H1 (cell line): ENCODE results near the gene BNC2. TPM values are rescaled to one million over a fixed set of nuclear protein-coding genes. Genes with fewer than 3 reads are reported as not detected.

Source experiments
- CTCF ChIA-PET: fragments of 300-600 bp; sonication (Branson Sonifier 250); formaldehyde crosslinking; loops from one replicate; lab custom pipeline; 2021; ENCODE audit not compliant: partially characterized antibody; lab: Charles Lee
- POLR2A ChIA-PET: fragments of 300-600 bp; sonication (Branson Sonifier 250); formaldehyde crosslinking; loops from one replicate; lab custom pipeline; 2021; ENCODE audit warnings: inconsistent platforms; ENCODE audit not compliant: partially characterized antibody; lab: Charles Lee
- DNase-seq, 2 experiments: peaks; one replicate each; pipeline versions ENCODE4 v3.0.0 to v3.0.0-alpha.2; 2010 to 2022; ENCODE audit warnings: low spot score in 2 of 2, low read depth in 1 of 2, mixed read lengths in 1 of 2
- FAIRE-seq: peaks from 2 replicates; lab custom pipeline; 2011; peaks lifted over from hg19 to GRCh38; lab: Jason Lieb, UNC
- H2AFZ ChIP-seq: 2 replicates; pipeline ENCODE4 v1.8.1; 2012; ENCODE audit warnings: low read length, inconsistent platforms
- H2AK5ac ChIP-seq: 2 replicates; pipeline ENCODE4 v1.6.1; 2013; ENCODE audit warnings: low read depth, low read length
- H2BK120ac ChIP-seq: replicated peaks from 2 replicates; pipeline ENCODE3; 2013; ENCODE audit warnings: low read depth, low read length, inconsistent platforms
- H2BK12ac ChIP-seq: 2 replicates; pipeline ENCODE4 v1.6.1; 2013; ENCODE audit warnings: low read depth, low read length
- H2BK15ac ChIP-seq: 2 replicates; pipeline ENCODE4 v1.6.1; 2013; ENCODE audit warnings: low read length
- H2BK20ac ChIP-seq: 2 replicates; pipeline ENCODE4 v1.6.1; 2013; ENCODE audit warnings: low read length
- H2BK5ac ChIP-seq: 2 replicates; pipeline ENCODE4 v1.6.1; 2013; ENCODE audit warnings: low read depth, low read length
- H3K14ac ChIP-seq: 2 replicates; pipeline ENCODE4 v1.6.1; 2013; ENCODE audit warnings: inconsistent platforms; ENCODE audit not compliant: insufficient read length
- H3K18ac ChIP-seq: 2 replicates; pipeline ENCODE4 v1.6.1; 2013; ENCODE audit warnings: low read length; ENCODE audit errors: extremely low read depth
- H3K23ac ChIP-seq: 2 replicates; pipeline ENCODE4 v1.6.1; 2013; ENCODE audit warnings: inconsistent platforms; ENCODE audit not compliant: insufficient read length
- H3K23me2 ChIP-seq: 2 replicates; pipeline ENCODE4 v1.6.1; 2013; ENCODE audit warnings: low read depth, low read length
- H3K27ac ChIP-seq: 2 replicates; pipeline ENCODE4 v1.6.1; 2011; ENCODE audit warnings: low read depth, low read length, inconsistent platforms
- H3K27me3 ChIP-seq, 4 experiments: replicated peaks in 1 of 4; 1 replicate in 1 of 4; 2 replicates in 3 of 4; pipeline versions ENCODE4 v1.6.1 to v1.8.1; 2011 to 2013; ENCODE audit warnings: low read length in 3 of 4, mild to moderate bottlenecking in 3 of 4, inconsistent platforms in 2 of 4, mixed read lengths in 2 of 4, moderate library complexity in 1 of 4; ENCODE audit not compliant: control insufficient read depth in 3 of 4, insufficient read depth in 3 of 4; ENCODE audit errors: extremely low read depth in 1 of 4
- H3K36me3 ChIP-seq, 4 experiments: 2 replicates each; pipeline versions ENCODE4 v1.6.1 to v1.8.1; 2011 to 2013; ENCODE audit warnings: mild to moderate bottlenecking in 4 of 4, low read length in 3 of 4, moderate library complexity in 2 of 4, control low read depth in 1 of 4, inconsistent platforms in 1 of 4; ENCODE audit not compliant: insufficient read depth in 4 of 4, control insufficient read depth in 2 of 4
- H3K4ac ChIP-seq: replicated peaks from 2 replicates; pipeline ENCODE3; 2013; ENCODE audit warnings: low read length, low read depth, mixed read lengths, inconsistent platforms; ENCODE audit not compliant: insufficient read length
- H3K4me1 ChIP-seq, 4 experiments: replicated peaks in 1 of 4; 1 replicate in 1 of 4; 2 replicates in 3 of 4; pipeline versions ENCODE4 v1.6.1 to v1.8.1; 2011 to 2013; ENCODE audit warnings: low read length in 3 of 4, inconsistent platforms in 2 of 4, mixed read lengths in 1 of 4; ENCODE audit not compliant: insufficient read depth in 4 of 4, control insufficient read depth in 3 of 4
- H3K4me2 ChIP-seq, 2 experiments: 2 replicates each; pipeline versions ENCODE4 v1.6.1 to v1.8.1; 2011 to 2013; ENCODE audit warnings: low read depth in 2 of 2, low read length in 2 of 2, control low read depth in 1 of 2, inconsistent platforms in 1 of 2, mild to moderate bottlenecking in 1 of 2; ENCODE audit not compliant: insufficient read depth in 1 of 2
- H3K4me3 ChIP-seq, 4 experiments: fragments of 200-600, 300-600 bp in 1 of 4; sonication (generic), shearing (Covaris generic), sonication (Bioruptor Twin) in 1 of 4; 2 replicates each; pipeline versions ENCODE4 v1.5.1 to v1.8.1; 2011 to 2016; ENCODE audit warnings: low read length in 4 of 4, low read depth in 3 of 4, control low read depth in 2 of 4, inconsistent platforms in 2 of 4, mild to moderate bottlenecking in 2 of 4, mixed read lengths in 1 of 4, moderate library complexity in 1 of 4; ENCODE audit not compliant: insufficient read depth in 2 of 4; ENCODE audit errors: extremely low read depth in 1 of 4
- H3K56ac ChIP-seq: replicated peaks from 2 replicates; pipeline ENCODE3; 2013; ENCODE audit warnings: low read depth, mild to moderate bottlenecking, mixed read lengths, low read length, inconsistent platforms; ENCODE audit not compliant: insufficient read length
- H3K79me1 ChIP-seq: 2 replicates; pipeline ENCODE4 v1.6.1; 2013; ENCODE audit warnings: low read depth, low read length, control low read depth
- H3K79me2 ChIP-seq, 2 experiments: 2 replicates each; pipeline versions ENCODE4 v1.6.1 to v1.8.1; 2012 to 2013; ENCODE audit warnings: low read length in 2 of 2, mild to moderate bottlenecking in 2 of 2, inconsistent platforms in 1 of 2; ENCODE audit not compliant: insufficient read depth in 2 of 2, control insufficient read depth in 1 of 2
- H3K9ac ChIP-seq, 4 experiments: replicated peaks in 1 of 4; 1 replicate in 1 of 4; 2 replicates in 3 of 4; pipeline versions ENCODE4 v1.6.1 to v1.8.1; 2011 to 2013; ENCODE audit warnings: low read depth in 3 of 4, low read length in 3 of 4, control low read depth in 2 of 4, mild to moderate bottlenecking in 2 of 4, moderate library complexity in 2 of 4, inconsistent platforms in 1 of 4; ENCODE audit errors: extremely low read depth in 1 of 4
- H3K9me3 ChIP-seq, 2 experiments: 2 replicates each; pipeline versions ENCODE4 v1.6.1 to v1.8.1; 2012 to 2013; ENCODE audit warnings: mild to moderate bottlenecking in 2 of 2, moderate library complexity in 2 of 2, control low read depth in 1 of 2, inconsistent platforms in 1 of 2, low read depth in 1 of 2, low read length in 1 of 2, mixed read lengths in 1 of 2; ENCODE audit not compliant: insufficient read depth in 2 of 2
- H4K20me1 ChIP-seq, 2 experiments: replicated peaks in 1 of 2; 2 replicates each; pipeline versions ENCODE3 to v1.8.1; 2011 to 2013; ENCODE audit warnings: inconsistent platforms in 2 of 2, low read length in 2 of 2, mild to moderate bottlenecking in 1 of 2; ENCODE audit not compliant: insufficient read depth in 2 of 2, control insufficient read depth in 1 of 2
- H4K5ac ChIP-seq: 2 replicates; pipeline ENCODE4 v1.6.1; 2013; ENCODE audit warnings: low read length, low read depth, mixed read lengths, inconsistent platforms; ENCODE audit not compliant: insufficient read length
- H4K8ac ChIP-seq: 2 replicates; pipeline ENCODE4 v1.8.0; 2013; ENCODE audit warnings: mild to moderate bottlenecking, moderate library complexity, low read length, inconsistent platforms; ENCODE audit not compliant: insufficient read depth; ENCODE audit errors: extremely low read depth
- H4K91ac ChIP-seq: replicated peaks from 2 replicates; pipeline ENCODE3; 2013; ENCODE audit warnings: low read length, mixed read lengths, inconsistent platforms; ENCODE audit not compliant: insufficient read length
- BCL11A ChIP-seq, 2 experiments: IDR thresholded peaks; one replicate each; pipeline ENCODE4 v1.6.1; 2011; ENCODE audit warnings: low read depth in 2 of 2, low read length in 2 of 2, mild to moderate bottlenecking in 2 of 2
- CBX5 ChIP-seq: fragments of 300-800, 300-1000 bp; sonication (generic); IDR thresholded peaks from 2 replicates; pipeline ENCODE4 v1.7.1; 2016; ENCODE audit warnings: antibody characterized with exemption, low read length, low read depth
- CHD1 ChIP-seq: IDR thresholded peaks from 2 replicates; pipeline ENCODE4 v1.6.1; 2012; ENCODE audit warnings: low read depth, low read length, improper control_type of control experiment
- CHD2 ChIP-seq: IDR thresholded peaks from 2 replicates; pipeline ENCODE4 v1.6.1; 2012; ENCODE audit warnings: low read length, improper control_type of control experiment
- EGR1 ChIP-seq: IDR thresholded peaks from 2 replicates; pipeline ENCODE4 v1.6.1; 2011; ENCODE audit warnings: low read depth, low read length, borderline replicate concordance
- EP300 ChIP-seq, 2 experiments: IDR thresholded peaks; 1 replicate in 1 of 2; 2 replicates in 1 of 2; pipeline ENCODE4 v1.6.1; 2011 to 2012; ENCODE audit warnings: low read depth in 2 of 2, low read length in 2 of 2, mild to moderate bottlenecking in 2 of 2, borderline replicate concordance in 1 of 2, inconsistent platforms in 1 of 2, moderate library complexity in 1 of 2
- GTF2F1 ChIP-seq: IDR thresholded peaks from 2 replicates; pipeline ENCODE4 v1.6.1; 2012; ENCODE audit warnings: low read depth, low read length, improper control_type of control experiment, borderline replicate concordance
- HDAC6 ChIP-seq: IDR thresholded peaks from one replicate; pipeline ENCODE4 v1.7.1; 2012; ENCODE audit warnings: low read depth, mild to moderate bottlenecking, inconsistent platforms, low read length, moderate library complexity
- MAFK ChIP-seq: IDR thresholded peaks from 2 replicates; pipeline ENCODE4 v1.6.1; 2012; ENCODE audit warnings: low read depth, mild to moderate bottlenecking, improper control_type of control experiment, low read length
- RBBP5 ChIP-seq: IDR thresholded peaks from 2 replicates; pipeline ENCODE4 v1.7.1; 2012; ENCODE audit warnings: low read depth, mild to moderate bottlenecking, inconsistent platforms, low read length, moderate library complexity, borderline replicate concordance
- SIN3A ChIP-seq, 2 experiments: IDR thresholded peaks in 1 of 2; conservative IDR thresholded peaks in 1 of 2; 2 replicates each; pipeline ENCODE4 v1.6.1; 2011 to 2012; ENCODE audit warnings: low read length in 2 of 2, improper control_type of control experiment in 1 of 2, low read depth in 1 of 2, mild to moderate bottlenecking in 1 of 2
- TAF1 ChIP-seq: IDR thresholded peaks from 2 replicates; pipeline ENCODE4 v1.6.1; 2011; ENCODE audit warnings: mild to moderate bottlenecking, low read depth, low read length
- WGBS, 2 experiments: shearing (Covaris generic) in 1 of 2; methylation state at CpG; one replicate each; pipeline versions ENCODE4 v1.1.6 to v1.1.7; 2013 to 2015; ENCODE audit warnings: low lambda C conversion rate in 2 of 2, mixed read lengths in 2 of 2, inconsistent platforms in 1 of 2, low coverage in 1 of 2, missing lambda C conversion rate in 1 of 2; ENCODE audit not compliant: insufficient replicate concordance in 2 of 2, insufficient coverage in 1 of 2, insufficient read length in 1 of 2; ENCODE audit errors: extremely low coverage in 1 of 2, missing lambda C conversion rate in 1 of 2; 5-methylcytosine and 5-hydroxymethylcytosine counted together
- polyA plus RNA-seq, 7 experiments: library from polyadenylated mRNA; depleted of rRNA in 3 of 7; stranded (reverse) in 5 of 7; unstranded in 2 of 7; fragments of >200 nt in 5 of 7; fragments of 200-250 nt in 2 of 7; gene quantifications; 1 replicate in 5 of 7; 2 replicates in 1 of 7; 4 replicates in 1 of 7; pipeline versions ENCODE4 v1.2.1 to v1.2.3, GENCODE V29; 2011 to 2013; ENCODE audit warnings: missing spikeins in 2 of 7, mixed read lengths in 2 of 7
- total RNA-seq: library from RNA; stranded (reverse); fragmentation: NEBNext Ultra II Directional; extraction: Animal tissue kit (Norgen Biotek cat#: 25700); gene quantifications from 2 replicates; pipeline ENCODE4 v1.2.1, GENCODE V29; 2021

BNC2 gene
- total and polyA plus RNA-seq, 2 of the 8 experiments (the other 6 are each of a cell fraction or from before 2014, with no cell fraction given): 16.0 to 26.8 TPM

GRCh38 chr9:16532681-16533450, 337.6 kb downstream of the BNC2 start:
- Histone ChIP-seq H3K79me1 (no peaks in the 10 kb centered on the region; the same call in 1 of the 2 replicates), H3K27ac (no peak overlapping the region), H3K36me3 (no peaks in the 10 kb centered on the region), H4K20me1 (no peaks in the 10 kb centered on the region), H4K8ac (no peak overlapping the region), H2AK5ac (no peak overlapping the region), H3K4ac (no peak overlapping the region), H2BK20ac (no peak overlapping the region), H2BK15ac (no peak overlapping the region), H3K9ac (no peak overlapping the region), H3K23ac (no peak overlapping the region), H2BK12ac (no peak overlapping the region), H3K4me2 (no peak overlapping the region), H3K18ac (no peak overlapping the region), H2AFZ (no peak overlapping the region), H4K5ac (no peak overlapping the region), H3K9me3 (no peaks in the 10 kb centered on the region), H2BK5ac (no peak overlapping the region), H3K14ac (no peak overlapping the region), H3K4me3 (no peak overlapping the region), H3K23me2 (no peaks in the 10 kb centered on the region), H3K56ac (no peak overlapping the region), H3K4me1 (no peaks in the 10 kb centered on the region; a peak in 1 of 7 replicates), H4K91ac (no peak overlapping the region), H2BK120ac (no peak overlapping the region), H3K27me3 (no peaks in the 10 kb centered on the region), H3K79me2 (no peaks in the 10 kb centered on the region)
- FAIRE-seq (no peak), DNase-seq (no peak)
- ChIA-PET POLR2A (interaction anchor here (0.7 to 1.3 kb wide), 4 partner anchors 12 to 309 kb away, joined by 3 to 4 read pairs (median 3); no protein-coding TSS in a partner anchor), CTCF (interaction anchor here (1.1 kb wide), 1 partner anchor 601 kb away, joined by 3 read pairs; no protein-coding TSS in a partner anchor)
- 88% methylated on average over 2 of the region's 2 CpGs; no CpG with 5 or more reads in 1 of the 2 experiments for WGBS, 2 experiments
- TF ChIP-seq CHD2 (no peak), BCL11A (IDR thresholded peaks at IDR 0.05; ENCODE audit: low read depth in 2 of 2, low read length in 2 of 2) (no peak), GTF2F1 (no peak), TAF1 (no peak), RBBP5 (no peak), EP300 (IDR thresholded peaks at IDR 0.05; ENCODE audit: borderline replicate concordance in 1 of 2, low read depth in 2 of 2, low read length in 2 of 2) (no peak), CHD1 (no peak), CBX5 (no peak), SIN3A (conservative IDR thresholded peaks at IDR 0.05 in 1 of 2, IDR thresholded peaks at IDR 0.05 in 1 of 2; ENCODE audit: low read depth in 1 of 2, low read length in 2 of 2) (no peak), HDAC6 (no peak), MAFK (no peak), EGR1 (no peak)
